HG03342 (cell line): Measurements from ENCODE around the gene PRKCE.

ENCODE experiments used
- ATAC-seq: cut with Tn5 transposase; IDR thresholded peaks from one replicate; pipeline ENCODE4 v1.9.1; 2021; ENCODE audit warnings: mild to moderate bottlenecking, moderate library complexity; ENCODE audit not compliant: unreplicated experiment

PRKCE gene

DNA sequence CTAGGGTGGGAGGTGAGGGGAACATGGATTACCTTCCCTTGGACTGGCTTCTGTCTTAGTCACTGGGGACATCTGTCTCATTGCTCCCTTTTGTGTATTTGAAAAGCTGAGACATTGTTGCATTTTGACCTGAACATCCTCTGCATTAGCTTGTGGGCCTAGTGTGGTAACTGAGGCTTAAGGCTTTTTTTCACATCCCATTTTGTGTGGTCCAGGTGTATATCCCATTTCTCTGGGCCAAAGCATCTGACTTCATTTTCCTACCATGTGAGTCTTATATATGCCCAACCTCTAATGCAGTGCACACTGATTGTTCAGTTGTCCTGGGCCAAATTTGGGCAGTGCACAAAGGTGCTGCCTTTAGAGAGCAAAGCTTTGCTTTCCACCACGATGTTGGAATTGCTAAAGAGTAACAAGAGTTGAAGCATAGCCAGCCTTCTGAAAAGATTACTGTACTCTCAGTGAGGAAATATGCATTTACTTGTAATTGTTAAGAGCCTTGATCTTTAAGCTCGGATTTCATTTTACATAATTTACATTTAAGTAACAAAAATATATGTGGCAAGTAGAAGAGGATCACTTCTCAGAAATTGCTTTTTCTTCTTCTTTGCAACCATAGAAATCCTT is 13.3 kb downstream of the PRKCE start:
- ATAC-seq: no peak

DNA sequence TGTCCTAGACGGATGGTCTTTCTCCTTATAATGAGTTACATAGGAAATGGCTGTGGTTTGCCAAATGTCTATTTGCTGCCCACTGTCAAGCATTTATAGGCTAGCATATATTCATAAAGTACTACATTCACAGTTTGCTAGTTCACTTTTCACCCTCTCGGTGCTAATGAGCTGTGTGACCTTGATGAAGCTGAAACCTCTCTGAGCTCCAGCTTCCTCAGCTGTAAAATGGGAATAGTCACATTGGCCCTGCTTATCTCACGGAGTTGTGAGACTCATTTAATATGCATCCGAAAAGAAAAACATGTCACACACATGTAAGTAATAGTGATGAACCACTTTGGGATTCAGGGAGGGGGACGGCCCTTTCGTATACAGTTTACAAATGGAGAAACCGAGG is 17.0 kb downstream of the PRKCE start:
- no peak for ATAC-seq

- no peak for ATAC-seq
Measured at GRCh38 chr2:45669032-45669486, 17.6 kb downstream of the PRKCE start.

- ATAC-seq: no peak
Measured at GRCh38 chr2:45670646-45671045, 19.2 kb downstream of the PRKCE start.

- no peak for ATAC-seq
Measured at GRCh38 chr2:45672138-45672537, 20.7 kb downstream of the PRKCE start.

DNA sequence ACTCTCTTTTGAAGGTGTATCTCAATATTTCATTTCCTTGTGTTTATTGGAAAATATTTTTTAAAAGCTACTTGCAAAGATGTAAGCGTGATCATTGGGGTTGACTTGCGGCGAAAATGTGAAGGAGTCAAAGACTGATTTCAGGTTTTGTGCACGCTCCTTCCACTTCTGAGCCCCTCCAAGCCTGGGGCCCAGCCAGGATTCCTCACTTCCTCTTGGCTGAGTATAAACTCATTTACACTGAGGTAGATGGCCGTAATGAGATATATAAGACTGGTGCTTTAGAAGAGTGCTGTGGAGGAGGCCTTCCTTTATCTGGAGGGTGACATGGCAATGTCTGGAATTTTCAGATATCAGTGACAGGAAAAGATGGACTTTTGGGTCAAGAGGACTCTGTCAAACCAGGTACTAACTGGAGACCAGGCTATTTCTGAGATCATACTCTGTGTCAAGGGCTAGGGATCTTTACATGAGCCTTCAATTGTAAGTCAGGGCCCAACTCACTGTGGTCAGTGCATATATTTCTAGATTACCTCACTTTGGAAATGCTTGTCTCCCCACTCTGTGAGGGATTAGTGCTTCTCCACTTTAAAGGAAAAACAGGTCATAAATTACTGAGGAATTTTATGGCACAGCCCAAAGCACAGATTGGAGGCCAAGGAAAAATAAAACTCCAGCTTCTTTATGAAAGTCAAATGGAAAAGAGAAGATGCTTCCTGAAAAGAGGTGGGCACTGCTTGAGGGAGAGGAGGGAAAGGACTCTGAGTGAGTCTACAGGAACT is 22.8 kb downstream of the PRKCE start:
- ATAC-seq: no peak

DNA sequence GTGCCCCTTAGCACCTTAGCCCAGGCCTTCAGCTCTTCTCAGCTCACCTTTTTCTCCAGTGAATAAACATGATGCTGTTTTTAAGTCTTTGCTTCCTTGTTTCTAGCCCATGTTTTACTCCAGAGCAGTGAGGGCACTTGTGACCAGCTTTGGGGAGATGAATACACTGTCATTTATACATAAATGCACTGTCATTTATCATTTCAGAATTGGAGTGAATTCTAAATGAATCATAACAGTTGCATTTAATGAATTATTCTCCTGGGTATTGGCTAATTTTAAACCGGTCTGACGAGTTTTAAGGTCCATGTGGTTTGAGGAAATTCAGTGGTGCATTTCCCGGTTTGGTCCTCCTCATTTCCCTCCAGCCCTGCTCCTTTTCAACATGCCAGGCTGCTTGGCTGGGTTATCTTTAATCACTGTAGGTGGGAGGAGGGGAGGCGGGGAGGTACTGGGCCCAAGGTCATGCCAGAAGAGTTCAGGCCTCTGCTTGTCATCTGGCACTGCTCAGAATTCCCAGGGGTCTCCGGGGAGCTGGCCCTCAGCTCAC is 23.9 kb downstream of the PRKCE start:
- ATAC-seq: no peak

DNA sequence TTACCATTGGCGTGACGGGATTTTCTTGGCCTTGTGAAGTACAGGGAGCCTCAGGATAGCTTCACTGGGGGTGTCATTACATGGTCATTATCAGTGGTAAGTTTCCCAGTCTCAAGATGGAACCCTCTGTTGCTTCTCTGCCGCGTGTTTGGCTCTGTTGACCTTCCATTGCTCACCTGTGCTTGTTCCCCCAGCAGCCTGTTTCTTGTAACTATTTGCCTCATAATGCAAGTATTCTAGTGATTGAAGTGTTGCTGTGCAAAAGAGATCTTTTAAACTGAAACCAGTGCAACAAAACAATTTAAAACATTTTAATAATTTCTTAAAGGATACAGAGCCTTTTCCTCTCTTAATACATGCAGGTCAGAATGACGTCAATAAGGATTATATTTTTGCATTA is 24.6 kb downstream of the PRKCE start:
- no peak for ATAC-seq

GRCh38 chr2:45678791-45679348 is 27.4 kb downstream of the PRKCE start:
- no peak for ATAC-seq

DNA sequence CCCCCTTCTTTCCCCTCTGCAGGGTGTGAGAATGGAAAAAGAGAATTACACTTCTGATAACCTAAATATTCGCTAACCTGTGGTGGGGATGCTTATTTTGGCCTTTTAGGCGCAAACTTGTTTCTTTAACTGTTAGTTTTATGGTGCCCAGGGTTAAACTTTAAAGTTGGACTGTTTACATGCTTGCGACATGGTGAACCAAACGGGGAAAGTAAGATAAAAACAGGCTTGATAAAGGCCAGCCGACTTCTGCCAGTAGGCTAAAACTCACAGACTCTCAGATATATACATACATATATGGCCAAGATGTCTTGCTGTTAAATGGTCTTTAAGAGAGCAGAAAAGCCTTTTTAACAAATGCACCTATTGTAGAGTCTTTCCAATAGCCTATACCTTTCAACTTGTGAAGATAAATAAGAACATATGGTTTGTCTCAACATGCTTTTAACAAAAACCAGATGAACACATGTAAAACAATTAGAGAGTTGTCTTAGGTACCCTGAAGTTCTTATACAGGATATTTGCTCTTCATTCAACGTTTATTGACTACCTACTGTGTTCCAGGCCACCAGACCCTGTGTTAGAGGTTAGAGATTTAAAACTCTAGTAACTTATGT is 29.0 kb downstream of the PRKCE start:
- ATAC-seq: no peak

GRCh38 chr2:45681675-45682074 is 30.2 kb downstream of the PRKCE start:
- peak; percentile 97 for ATAC-seq

GRCh38 chr2:45683292-45683691 is 31.8 kb downstream of the PRKCE start:
- ATAC-seq: no peak

DNA sequence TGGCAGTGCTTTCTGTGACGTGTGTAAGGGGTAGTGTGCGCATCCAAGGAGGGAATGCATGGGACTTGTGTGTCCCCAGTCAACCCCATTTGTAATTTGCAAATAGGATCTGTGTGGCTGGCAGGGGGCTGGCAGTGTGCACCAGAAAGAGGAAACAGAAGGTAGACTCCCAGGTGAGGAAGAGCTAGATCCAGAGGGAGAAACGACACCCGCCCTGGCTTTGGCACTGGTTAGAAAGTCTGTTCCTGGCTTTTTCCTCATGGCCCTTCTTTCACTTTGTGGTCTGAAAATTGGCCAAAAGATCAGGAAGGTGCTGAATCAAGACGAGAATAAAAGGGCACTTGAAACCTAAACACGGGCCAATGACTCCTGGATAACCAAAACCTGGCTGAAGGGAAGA is 33.3 kb downstream of the PRKCE start:
- no peak for ATAC-seq

GRCh38 chr2:45685260-45685659 is 33.8 kb downstream of the PRKCE start:
- no peak for ATAC-seq

- no peak for ATAC-seq
Measured at GRCh38 chr2:45687964-45688363, 36.5 kb downstream of the PRKCE start.

DNA sequence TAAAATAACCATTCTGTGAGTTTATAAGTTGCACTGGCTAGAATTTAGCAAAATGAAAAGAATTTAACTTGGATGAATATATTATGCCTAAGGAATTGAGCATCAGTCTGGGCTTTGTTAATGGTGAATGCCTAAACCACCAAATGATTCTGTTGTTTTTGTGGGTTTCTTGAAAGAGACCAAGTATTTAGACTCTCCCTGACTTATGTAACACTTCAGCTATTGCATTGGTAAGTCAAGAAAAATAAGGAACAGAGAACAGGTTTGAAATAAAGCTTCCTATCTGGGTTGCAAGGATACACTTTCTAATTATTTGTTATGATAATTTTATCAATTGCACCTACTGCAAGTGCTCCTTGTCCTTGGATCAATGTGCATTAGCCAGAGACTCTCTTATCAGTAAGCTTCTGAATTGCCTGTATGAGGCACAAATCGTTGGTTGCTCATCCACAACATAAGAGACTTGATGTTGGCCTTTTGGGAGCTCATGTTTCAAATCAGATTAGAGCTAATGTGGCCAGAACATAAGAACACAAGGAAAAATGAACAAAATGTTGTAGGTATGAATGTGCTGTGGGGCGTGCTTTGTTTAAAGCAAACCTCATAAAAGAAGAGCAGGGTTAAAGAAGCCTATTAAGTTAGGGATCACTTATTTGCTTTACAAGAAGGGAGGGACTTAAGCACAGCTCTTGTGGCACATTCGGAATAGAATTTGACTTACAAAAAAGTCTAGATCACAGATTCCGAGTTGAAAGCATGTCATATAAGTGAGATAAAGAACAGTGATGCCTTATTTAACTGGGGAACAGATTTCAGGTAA is 37.2 kb downstream of the PRKCE start:
- ATAC-seq: no peak

GRCh38 chr2:45690231-45690630 is 38.8 kb downstream of the PRKCE start:
- no peak for ATAC-seq

GRCh38 chr2:45691171-45691999 is 39.9 kb downstream of the PRKCE start:
- peak; percentile 63 for ATAC-seq

GRCh38 chr2:45692566-45692965 is 41.1 kb downstream of the PRKCE start:
- no peak for ATAC-seq
